ENCODE measurements around the gene PIEZO1.

DNA sequence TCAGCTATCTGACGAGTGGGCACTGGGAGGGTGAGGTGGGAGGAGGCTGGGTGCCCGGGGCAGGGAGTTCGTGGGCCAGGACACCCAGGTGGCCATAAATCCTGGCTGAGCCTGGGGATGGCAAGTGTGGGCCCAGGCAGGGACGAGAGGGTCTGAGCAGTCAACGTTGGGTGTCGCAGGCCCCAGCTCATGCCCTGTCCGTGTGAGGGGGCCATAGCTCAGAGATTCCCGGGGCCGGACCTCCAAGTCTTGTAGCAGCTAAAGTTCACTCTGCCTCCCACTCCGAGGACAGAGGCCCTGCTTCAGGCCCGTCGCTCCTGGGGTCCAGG, 44.3 kb downstream of the PIEZO1 start:
- TF ChIP-seq, protein P1, sequence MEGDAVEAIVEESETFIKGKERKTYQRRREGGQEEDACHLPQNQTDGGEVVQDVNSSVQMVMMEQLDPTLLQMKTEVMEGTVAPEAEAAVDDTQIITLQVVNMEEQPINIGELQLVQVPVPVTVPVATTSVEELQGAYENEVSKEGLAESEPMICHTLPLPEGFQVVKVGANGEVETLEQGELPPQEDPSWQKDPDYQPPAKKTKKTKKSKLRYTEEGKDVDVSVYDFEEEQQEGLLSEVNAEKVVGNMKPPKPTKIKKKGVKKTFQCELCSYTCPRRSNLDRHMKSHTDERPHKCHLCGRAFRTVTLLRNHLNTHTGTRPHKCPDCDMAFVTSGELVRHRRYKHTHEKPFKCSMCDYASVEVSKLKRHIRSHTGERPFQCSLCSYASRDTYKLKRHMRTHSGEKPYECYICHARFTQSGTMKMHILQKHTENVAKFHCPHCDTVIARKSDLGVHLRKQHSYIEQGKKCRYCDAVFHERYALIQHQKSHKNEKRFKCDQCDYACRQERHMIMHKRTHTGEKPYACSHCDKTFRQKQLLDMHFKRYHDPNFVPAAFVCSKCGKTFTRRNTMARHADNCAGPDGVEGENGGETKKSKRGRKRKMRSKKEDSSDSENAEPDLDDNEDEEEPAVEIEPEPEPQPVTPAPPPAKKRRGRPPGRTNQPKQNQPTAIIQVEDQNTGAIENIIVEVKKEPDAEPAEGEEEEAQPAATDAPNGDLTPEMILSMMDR (IDR thresholded peaks at IDR 0.05) = no peak
- no peak for TF ChIP-seq POLR2A (IDR thresholded peaks at IDR 0.05)

All from lower leg skin (tissue), 3 donors.